MV-4-11 (cell line): ENCODE data around the gene ELFN1.

Source experiments
- DNase-seq: peaks from one replicate; lab custom pipeline; 2025; lab: John Stamatoyannopoulos, UW

ELFN1 gene

DNA sequence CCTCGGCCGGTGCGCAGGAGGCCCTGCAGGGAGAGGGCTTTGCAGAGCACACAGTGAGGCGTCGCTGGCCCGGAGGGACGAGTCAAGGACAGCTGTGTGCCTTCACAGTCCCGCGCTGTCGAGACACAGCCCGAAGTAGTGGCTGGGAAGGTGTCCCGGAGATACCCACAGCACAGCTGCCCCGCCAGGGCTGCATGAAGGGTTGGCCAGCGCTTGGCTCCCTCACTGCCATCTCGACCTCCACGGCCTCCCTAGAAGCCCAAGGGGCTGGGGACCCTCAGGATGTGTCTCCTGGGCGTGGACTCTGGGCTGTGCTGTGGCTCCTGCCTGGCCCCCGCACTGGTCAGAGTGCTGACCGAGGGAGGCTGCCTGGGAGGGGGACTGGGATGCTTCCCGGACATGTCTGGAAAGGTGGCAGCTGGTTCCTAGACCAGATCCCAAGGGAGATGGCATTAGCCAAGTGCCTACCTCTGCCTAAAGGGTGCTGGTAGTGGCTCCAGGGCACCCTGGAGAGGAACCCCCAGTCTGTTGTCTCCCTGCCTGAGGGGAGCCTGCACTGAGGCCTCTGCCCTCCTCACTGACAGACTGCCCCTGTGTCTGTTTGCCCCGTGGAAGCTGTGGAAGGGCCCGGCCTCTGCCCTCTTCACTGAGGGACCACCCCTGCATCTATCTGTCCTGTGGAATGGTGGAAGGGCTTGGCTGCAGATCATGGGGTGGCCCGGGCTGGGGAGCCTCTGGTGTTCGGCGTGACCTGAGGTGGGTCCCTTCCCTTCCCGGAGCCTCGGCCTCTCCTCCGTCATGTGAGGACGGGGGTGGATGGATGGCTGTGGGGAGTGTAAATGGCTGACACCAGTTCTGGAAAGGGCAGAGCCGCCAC is 5.8 kb downstream of the ELFN1 start:
- no peak for DNase-seq

DNA sequence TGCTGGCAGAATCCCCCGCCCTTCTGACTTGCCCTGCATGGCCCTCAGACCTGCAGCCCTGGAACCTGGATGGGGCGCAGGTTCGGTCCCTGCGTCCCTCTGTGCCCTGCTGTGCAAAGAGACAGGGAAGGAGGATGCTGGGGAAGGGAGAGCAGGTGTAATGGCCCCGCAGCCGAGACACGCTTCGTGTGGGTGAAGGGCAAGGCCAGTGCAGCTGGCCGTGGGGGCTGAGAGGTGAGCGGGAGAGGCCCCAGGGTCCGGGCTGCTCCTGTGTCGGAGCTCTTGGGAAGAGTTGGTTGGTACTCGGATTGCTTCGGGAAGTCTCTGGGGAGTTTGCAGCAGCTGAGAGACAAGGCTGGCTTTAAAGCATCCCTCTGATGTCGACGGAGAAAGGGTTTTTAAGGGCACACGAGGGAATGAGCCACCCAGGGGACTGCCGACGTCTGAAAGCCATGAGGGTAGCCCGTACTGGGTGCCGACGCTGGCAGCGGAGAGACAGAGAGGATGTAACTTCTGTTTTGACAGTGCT is 6.5 kb downstream of the ELFN1 start:
- DNase-seq = no peak

DNA sequence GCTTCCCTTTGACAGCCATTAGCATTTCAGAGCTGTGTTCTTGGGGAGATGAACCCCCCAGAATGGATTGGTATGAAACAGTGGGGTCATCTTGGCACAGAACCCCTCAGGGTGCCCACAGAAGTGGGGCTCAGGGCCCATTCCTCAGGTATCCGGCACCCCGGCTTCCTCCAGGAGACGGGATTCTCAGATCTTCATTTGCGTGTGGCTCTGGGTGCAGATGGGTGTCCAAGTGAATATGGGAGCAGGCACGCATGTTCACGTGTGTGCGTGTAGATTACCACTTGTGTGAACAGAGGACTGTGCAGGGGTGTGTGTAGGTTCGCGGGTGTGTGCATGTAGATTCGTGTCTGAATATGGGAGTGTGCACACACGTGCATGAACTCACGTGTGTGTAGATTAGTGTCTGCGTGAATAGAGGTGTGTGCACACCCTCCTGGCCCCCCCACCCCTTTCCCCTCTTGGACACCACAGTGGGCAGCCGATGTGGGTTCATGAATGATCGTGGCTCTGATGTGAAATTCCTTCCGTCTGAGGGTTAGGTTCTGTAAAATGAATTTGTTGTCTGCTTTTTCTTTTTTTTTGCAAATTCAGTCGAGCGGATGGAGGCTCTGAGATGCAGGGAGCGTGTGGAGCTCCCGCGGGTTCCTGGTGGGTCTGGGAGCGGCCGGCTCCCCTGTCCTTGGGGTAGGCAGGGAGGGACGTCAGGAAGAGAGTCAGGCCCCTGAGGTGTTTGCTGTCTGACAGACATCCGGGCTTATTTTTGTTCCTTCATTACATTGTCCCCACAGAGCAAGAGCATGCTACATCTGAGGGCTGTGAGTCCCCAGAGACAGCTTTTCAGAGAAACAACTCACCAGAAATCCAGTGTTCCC is 7.4 kb downstream of the ELFN1 start:
- DNase-seq = no peak

DNA sequence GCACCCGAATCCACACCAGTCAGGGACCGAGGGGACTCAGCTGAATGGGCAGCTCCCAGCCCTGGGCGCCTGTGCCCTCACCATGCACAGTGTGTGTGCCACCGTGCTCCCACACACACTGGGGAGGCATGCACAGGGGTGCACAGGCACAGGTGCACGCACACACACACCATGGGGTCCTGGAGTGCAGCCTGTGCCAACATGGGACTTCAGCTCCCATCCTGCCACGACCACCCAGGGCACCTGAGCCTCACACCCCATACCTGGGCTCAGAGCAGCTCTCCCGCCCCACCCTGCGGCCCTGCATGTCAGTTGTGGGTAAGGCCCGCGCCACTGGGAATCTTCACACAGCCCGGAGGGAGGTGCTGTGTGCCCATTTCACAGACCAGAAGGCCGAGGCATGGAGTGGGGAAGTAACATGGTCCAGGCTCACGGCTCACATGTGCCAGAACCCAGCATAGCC is 8.0 kb downstream of the ELFN1 start:
- no peak for DNase-seq

DNA sequence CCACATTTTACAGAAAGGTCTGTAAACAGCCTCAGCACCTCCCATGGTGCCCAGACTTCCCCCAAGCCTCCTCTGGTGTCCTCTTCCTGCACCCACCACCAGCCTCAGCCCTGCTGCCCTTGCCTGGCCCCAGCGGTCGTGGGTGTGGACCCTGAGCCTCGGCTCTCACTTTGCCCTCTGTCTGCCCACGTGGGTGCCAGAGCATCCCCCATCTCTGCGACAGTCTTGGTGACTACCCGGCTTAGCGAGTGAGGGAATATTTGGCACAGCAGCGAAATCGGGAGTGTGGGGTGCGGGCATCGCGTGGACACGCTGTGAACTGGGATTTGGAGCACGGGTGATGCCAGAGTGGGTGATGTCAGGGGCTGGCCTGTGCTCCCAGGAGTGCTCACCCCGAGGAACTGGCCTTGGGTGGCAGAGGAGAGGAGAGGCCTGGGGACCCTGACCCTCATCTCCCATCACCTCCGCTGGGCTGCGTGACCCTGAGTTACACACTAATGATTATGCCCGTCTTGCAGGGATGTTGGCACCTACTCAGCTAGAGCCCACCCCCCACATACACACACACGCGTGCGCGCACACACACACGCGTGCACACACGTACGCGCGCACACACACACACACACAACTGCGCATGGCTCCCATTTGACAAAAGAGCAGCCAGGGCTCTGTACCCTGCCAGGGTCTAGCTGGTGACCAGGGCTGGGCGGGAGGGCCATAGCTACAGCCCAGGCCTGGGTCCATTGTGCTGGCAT is 8.7 kb downstream of the ELFN1 start:
- DNase-seq = no peak

DNA sequence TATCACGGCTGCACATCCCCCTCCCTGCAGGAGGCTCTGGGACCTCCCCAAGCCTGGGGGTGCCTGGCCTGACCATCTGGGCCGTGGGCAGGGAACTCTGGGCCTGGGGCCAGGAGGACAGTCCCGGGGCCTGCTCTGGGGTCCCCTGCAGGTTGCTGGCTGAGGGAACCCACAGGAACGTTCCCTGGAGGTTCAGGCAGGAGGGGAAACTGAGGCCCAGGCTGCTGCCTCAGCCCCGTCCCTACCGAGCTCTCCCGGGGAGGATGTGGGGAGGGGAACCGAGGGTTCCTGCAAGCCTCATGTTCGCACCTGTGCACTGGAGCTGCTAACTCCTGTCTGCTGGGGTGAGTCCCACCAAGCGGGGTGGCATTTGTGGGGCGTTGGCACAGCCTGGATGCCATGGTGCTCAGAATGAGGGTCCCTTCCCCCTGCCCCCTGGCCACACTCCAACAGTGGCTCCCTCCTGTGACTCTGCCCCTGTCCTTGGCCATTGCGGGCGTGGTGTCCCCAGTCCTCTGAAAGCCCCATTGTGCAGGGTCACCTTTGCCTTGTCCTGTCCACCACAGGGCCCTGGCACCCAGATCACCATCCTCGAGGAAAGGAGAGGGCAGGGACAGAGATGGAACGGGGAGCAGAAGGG is 9.4 kb downstream of the ELFN1 start:
- DNase-seq = no peak

DNA sequence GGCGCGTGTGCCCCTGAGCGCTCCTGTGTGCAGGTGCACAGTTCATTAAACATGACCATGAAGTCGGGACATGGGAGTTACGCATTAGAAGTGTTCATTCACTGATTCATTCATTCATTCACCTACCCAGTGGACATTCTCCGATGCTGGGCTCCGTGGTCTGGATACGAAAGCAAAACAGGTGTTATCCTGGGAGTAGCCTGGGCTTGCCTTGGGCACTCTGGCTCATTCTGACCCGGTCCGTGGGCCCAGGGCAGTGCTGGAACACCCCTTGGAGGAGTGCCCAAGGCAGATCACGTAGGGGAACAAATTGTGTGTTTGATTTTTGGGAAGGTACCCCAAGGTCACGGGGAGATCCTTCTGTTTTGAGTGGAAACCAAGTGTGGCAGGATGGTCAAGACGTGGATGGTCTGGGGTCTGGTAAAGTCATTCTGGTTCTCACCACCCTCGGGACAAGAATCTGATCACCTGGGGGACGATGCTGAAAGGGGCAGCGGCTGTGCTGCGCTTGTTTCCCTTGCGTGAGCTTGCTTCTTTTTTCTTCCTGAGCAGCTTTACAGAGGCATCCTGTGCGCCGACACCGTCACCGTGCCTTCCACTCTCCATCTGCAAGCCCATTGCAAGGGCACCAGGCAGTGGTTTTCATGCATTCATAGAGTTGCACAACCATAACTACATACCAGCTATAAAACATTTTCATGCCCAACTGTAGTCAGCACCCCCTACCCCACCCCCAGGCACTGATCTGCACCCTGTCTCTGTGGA is 10.1 kb downstream of the ELFN1 start:
- no peak for DNase-seq

DNA sequence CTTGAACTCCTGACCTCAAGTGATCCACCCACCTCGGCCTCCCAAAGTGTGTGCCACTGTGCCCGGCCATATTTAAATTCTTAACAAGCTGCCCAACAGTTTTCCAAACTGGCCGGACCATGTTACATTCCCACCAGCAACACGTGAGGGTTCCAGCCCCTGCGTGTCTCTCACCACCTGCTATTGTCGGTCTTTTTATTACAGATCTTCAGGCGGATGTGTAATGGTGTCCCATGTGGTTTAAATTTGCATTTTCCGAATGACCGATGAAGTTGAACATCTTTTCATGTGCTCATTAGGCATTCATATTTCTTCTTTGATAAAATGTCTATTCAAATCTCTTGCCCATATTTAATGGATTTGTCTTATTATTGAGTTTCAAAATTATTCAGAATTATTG is 11.5 kb downstream of the ELFN1 start:
- DNase-seq = no peak

DNA sequence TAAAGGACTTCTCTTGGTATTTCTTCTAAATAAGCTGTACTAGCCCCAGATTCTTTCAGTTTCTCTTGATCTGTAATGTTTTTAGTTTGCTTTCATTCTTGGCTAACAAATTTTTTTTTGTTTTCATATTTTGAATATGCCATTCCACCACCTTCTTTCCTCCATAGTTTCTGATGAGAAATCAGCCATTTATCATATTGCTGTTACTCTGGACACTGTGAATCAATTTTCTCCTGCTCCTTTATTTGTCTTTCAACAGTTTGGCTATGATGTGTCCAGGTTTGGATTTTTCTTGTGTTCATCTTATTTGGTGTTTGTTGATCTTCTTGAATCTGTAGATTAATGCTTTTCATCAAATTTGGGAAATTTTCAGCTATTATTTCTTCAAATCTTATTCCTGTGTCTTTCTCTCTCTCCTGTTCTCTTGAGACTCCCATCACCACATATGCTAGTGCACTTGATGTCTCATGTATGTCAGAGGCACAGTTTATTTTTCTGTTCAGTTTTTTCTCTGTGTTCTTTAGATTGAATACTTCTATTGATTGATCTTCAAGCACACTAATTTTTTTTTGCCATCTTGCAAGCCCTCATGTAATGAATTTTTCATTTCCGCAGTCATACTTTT is 15.0 kb downstream of the ELFN1 start:
- no peak for DNase-seq

DNA sequence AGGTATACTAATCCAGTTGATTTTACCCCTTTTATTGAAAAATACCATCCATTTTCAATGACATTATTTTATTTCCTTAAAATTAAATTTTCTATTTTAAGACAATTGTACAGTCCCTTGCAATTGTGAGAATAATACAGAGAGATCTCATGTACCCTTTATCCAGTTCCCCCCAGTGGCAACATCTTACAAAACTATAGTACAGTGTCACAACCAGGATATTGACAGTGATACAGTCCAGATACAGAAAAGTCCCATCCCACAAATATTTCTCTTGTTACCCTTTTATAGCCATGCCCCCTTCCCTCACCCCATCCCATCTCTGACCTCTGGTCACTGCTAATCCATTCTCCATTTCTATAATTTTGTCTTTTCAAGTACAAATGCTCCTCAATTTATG is 18.5 kb downstream of the ELFN1 start:
- DNase-seq = no peak

DNA sequence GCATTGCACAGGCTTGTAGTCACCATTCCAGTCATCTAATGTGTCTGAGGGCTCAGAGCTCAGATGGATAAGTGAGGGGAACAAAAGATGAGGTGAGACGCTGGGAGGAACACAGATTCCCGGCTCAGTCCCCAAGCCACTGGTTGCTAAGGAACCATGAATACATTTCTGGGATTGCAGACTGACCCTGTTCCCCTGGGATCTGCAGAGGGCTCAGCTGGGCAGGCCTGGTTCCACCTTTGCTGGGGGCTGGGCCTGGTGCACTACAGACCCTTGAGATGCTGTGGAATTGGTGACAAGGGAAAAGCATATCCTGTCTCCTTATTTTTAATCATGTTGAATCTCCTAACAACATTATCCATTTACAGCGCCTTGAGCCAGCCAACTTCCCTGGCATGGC is 19.2 kb downstream of the ELFN1 start:
- no peak for DNase-seq

DNA sequence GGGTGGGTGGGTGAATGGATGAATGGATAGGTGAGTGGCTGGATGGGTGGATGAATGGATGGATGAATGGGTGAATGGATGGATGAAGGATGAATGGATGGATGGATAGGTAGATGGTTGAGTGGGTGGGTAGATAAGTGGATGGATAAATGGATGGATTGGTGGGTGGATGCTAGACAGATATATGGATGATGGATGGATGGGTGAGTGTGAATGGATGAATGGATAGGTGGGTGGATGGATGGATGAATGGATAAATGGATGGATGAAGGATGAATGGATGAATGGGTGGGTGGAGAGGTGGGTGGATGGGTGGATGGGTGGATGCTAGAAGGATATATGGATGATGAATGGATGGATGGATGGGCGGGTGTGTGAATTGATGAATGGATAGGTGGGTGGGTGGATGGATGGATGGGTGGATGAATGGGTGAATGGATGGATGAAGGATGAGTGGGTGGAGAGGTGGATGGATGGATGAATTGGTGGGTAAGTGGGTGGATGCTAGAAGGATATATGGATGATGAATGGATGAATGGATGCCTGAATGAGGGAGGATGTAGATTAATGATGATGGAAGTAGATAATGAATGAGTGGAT is 20.4 kb downstream of the ELFN1 start:
- DNase-seq = no peak

DNA sequence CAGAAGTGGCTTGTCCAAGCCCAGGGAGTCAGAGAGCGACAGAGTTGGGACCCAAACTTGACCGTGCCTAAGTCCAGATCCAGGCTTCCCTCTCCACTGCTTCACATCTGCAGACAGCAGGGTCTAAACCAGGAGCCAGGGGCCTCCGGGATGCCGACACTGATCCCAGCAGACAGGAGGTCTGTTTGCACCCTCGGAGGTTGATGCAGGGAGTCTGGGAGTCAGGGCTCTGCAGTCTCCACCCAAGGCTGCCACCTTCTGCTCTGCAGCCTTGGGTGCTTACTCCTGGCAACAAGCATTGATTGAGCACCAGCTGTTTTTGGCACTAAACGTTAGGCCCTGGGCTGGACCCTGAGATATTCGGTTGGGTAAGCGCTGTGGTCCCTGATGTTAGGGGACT is 21.0 kb downstream of the ELFN1 start:
- DNase-seq = no peak

DNA sequence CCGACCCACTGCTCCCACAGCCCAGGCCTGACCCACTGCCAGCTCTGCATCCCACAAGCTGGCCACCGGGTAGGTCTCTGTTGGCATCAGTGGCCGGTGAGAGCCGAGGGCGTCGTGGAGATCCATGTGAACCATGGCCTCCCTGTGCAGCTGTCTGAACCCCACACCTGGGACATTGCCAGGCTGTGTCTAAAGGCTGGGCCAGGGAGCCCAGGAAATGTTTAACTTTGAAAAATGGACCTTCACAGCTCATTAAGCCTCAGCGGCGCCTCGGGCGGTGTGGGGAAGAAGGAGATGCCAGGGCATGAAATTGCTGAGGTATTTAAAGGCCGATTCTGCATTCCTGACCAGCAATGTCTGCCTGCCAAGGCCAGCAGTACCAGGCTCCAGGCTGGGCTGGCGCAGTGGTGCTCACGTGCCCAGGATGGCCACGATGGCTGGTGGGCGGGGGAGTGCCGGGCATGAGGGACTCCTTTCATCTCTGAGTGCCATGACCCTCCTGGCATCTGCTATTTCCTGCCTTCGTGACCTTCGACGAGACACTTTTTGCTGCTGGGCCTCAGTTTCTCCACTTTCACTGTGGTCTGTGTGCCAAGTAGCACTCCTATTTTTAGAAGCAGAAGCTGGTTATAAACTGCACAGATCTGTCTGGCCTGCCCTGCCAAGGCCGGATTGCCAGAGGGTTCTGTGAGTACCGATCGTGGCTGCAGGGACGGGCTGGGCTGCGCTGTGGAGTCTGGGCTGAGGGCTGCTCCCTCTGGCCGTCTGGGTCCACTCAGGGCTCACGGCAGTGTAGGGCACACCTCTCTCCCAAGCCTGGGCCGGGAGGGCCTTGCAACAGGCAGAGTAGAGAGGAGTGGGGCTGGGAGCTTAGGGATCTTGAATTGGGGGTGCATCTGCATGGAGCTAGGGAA is 21.8 kb downstream of the ELFN1 start:
- no peak for DNase-seq

DNA sequence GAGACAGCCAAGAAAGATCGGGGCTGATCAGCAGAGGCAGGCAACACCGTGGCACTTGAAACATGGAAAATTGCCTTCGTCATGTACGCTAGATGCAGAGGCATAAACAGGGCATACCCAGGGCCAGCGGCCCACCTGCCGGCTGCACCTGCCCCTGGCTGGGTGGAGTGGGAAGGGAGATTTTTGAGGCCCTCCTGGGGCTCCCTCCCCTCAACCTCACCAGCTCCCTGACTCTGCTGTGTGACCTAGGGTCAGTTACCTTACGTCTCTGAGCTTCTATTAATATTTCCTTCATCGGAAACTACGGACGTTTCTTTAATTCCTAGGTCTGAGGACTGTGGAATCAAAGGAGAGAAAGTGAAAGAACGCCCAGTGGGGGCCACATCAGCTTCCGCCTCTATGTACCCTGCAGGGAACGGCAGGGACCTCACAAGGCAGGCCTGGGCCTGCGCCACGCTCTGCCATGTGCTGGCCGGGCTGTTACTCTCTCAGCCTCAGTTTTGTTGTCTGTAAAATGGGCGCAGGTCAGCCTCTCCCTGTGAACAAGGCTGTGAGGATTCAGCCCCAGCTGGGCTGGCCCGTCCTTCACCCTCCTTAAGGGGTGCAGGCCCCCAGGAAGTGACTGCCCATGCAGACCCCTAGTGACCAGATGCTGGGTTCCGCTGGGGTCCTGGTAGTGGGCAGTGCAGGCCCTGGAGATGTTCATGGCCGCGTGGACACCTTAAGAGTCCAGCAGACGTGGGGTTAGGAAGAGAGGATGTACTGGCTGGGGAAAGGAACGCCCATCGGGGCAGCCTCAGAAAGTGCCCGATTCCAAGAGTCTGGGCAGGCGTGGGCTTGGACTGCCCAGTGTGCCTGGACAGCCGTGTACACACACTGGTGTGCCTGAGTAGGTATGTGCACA is 22.7 kb downstream of the ELFN1 start:
- no peak for DNase-seq

DNA sequence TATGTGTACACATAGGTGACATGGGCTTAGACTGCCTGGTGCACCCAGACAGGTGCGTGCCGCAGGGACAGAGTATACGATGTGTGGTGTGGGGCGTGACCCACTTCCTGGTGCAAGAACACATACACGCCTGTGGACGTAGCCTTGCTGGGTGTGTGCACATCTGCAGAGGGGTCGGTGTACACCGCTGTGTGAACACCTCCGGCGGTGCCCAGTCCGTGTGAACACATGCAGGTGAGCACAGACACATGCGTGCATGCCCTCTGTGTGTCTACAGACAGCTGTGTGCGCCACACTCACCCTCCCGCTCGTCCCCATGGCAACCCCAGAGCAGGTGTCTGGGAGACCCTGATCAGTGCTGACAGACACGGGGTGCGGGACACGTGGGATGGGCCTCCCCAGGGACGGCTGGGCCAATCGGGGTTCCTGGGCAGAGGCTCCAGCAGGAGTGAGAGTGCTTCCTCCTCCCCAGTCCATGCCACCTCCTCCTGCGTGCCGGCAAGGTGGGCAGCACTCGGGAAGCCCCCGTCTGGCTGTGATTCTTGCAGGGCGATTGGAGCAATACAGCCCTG is 23.4 kb downstream of the ELFN1 start:
- no peak for DNase-seq

DNA sequence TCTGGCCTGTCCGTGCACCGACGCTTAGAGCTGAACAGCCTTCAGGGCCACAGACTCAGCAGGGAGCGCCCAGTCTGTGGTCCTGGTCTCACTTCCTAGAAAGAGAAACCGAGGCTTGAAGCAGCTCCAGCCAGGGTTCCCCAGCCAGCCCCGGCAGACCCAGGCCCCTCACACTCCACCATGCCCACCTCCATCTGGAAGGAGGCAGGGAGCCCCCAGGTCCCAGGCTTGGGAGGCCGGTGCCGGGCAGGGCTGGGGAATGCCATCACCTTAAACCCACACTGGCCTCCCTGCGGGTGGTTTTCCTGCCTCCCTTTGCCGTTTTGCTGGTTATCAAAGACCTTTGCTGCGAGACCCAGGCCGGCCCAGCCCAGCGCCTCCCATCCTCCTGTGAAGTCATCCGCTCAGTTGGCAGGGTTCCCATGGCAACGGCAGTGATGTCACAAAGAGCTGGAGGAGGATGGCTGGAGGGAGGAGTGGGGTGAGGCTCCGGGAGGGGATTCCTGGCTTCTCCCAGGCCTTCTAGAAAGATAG is 24.0 kb downstream of the ELFN1 start:
- no peak for DNase-seq
